ENCODE measurements around the gene PALM. TPM values are rescaled to one million over a fixed set of nuclear protein-coding genes. Genes with fewer than 3 reads are reported as not detected.

The PALM gene
- polyA plus RNA-seq, 2 of the 4 experiments (the other 2 are of a cell fraction): 3.0 to 15.7 TPM

DNA sequence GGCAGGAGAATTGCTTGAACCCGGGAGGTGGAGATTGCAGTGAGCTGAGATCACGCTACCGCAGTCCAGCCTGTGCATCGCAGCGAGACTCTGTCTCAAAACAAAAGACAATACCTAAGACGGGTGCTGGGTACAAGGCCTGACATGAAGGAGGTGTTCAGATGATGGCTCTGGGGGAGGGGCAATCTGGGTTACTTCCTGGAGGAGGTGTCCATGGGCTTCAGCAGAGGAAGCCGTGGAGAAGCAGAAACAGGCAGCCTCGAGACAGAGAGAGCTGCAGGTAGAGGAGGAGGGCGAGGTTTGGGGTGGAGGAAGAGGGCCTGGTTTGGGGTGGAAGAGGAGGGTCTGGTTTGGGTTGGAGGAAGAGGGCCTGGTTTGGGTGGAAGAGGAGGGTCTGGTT is 45.8 kb downstream of the PALM start:
- TF ChIP-seq ZFP36 (IDR thresholded peaks at IDR 0.05; ENCODE audit: borderline replicate concordance, partially characterized antibody) (peak; percentile 83), MAX (IDR thresholded peaks at IDR 0.05) (no peak)
- Histone ChIP-seq H3K4me2 (peak overlapping the region; percentile 94), H3K9me3 (peaks cover 32% of the 10 kb centered on the region), H3K27ac (peak overlapping the region; percentile 99 to 100), H3K4me1 (peaks cover 33% of the 10 kb centered on the region), H3K4me3 (0 out of 3 replicates have a peak overlapping the region, but pooled peaks have one; percentile 13)
- DNase-seq (ENCODE audit: low read depth in 1 of 2, low spot score in 1 of 2): no peak
- ChIA-PET CTCF (no interaction called here), POLR2A (no interaction called here)
- FAIRE-seq: no peak
- no peak for ATAC-seq
- WGBS (ENCODE audit: missing lambda C conversion rate): 85% methylated on average over 9 of the region's 9 CpGs

- Histone ChIP-seq H3K4me2 (peak overlapping the region; percentile 94), H3K9me3 (peaks cover 32% of the 10 kb centered on the region), H3K4me3 (no peak overlapping the region), H3K4me1 (peaks cover 28% of the 10 kb centered on the region), H3K27ac (peak overlapping the region; percentile 99 to 100; a peak in 5 of 6 replicates)
- TF ChIP-seq MYC (IDR thresholded peaks at IDR 0.05; ENCODE audit: borderline replicate concordance, low read length) (no peak), MAZ (IDR thresholded peaks at IDR 0.05; ENCODE audit: borderline replicate concordance, low read depth, low read length) (no peak)
- POLR2A ChIA-PET: no interaction called here
- WGBS (ENCODE audit: missing lambda C conversion rate): 96% methylated on average over 12 of the region's 15 CpGs
- CTCF ChIA-PET: interaction anchor here (0.5 to 0.7 kb wide), 2 partner anchors 32 to 101 kb away, joined by 3 to 4 read pairs; no protein-coding TSS in a partner anchor
- FAIRE-seq (no peak), ATAC-seq (no peak), DNase-seq (ENCODE audit: low read depth in 1 of 2, low spot score in 1 of 2) (no peak)
Measured at GRCh38 chr19:755063-755462, 46.3 kb downstream of the PALM start.

GRCh38 chr19:756236-756635 is 47.5 kb downstream of the PALM start:
- FAIRE-seq (no peak), ATAC-seq (no peak), DNase-seq (ENCODE audit: low read depth in 1 of 2, low spot score in 1 of 2) (peak; percentile 54 to 77)
- peak overlapping the region in 1 of 2 experiments; percentile 99; a peak in 3 of 6 replicates for H3K27ac ChIP-seq
- peaks cover 21% of the 10 kb centered on the region for H3K4me1 ChIP-seq
- no peak overlapping the region for H3K4me2 ChIP-seq
- H3K4me3 ChIP-seq: no peak overlapping the region
- peaks cover 32% of the 10 kb centered on the region for H3K9me3 ChIP-seq
- ChIA-PET CTCF (interaction anchor here (0.6 kb wide), 1 partner anchor 50 kb away, joined by 7 read pairs; no protein-coding TSS in a partner anchor), POLR2A (no interaction called here)
- TF ChIP-seq RNF2 (IDR thresholded peaks at IDR 0.05; ENCODE audit: borderline replicate concordance, low read depth) (no peak), NR3C1 (IDR thresholded peaks at IDR 0.05) (no peak), ZNF302 (CRISPR knock-in tag; IDR thresholded peaks at IDR 0.05) (no peak), KDM1A (IDR thresholded peaks at IDR 0.05; ENCODE audit: low read depth) (no peak), KDM5A (IDR thresholded peaks at IDR 0.05) (no peak), PBX3 (IDR thresholded peaks at IDR 0.05) (no peak), POLR2AphosphoS2 (conservative IDR thresholded peaks at IDR 0.05; ENCODE audit: low read length) (0 out of 2 replicates have a peak, but pooled peaks have one; percentile 14), FOSL2 (IDR thresholded peaks at IDR 0.05) (no peak), FOSL2 (CRISPR knock-in tag; IDR thresholded peaks at IDR 0.05) (peak; percentile 68), ZFP36 (IDR thresholded peaks at IDR 0.05; ENCODE audit: borderline replicate concordance, partially characterized antibody) (no peak), RCOR1 (IDR thresholded peaks at IDR 0.05; ENCODE audit: low read depth, low read length) (no peak)
- TF ChIP-seq, protein P1, sequence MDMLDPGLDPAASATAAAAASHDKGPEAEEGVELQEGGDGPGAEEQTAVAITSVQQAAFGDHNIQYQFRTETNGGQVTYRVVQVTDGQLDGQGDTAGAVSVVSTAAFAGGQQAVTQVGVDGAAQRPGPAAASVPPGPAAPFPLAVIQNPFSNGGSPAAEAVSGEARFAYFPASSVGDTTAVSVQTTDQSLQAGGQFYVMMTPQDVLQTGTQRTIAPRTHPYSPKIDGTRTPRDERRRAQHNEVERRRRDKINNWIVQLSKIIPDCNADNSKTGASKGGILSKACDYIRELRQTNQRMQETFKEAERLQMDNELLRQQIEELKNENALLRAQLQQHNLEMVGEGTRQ (IDR thresholded peaks at IDR 0.05): peak; percentile 72

DNA sequence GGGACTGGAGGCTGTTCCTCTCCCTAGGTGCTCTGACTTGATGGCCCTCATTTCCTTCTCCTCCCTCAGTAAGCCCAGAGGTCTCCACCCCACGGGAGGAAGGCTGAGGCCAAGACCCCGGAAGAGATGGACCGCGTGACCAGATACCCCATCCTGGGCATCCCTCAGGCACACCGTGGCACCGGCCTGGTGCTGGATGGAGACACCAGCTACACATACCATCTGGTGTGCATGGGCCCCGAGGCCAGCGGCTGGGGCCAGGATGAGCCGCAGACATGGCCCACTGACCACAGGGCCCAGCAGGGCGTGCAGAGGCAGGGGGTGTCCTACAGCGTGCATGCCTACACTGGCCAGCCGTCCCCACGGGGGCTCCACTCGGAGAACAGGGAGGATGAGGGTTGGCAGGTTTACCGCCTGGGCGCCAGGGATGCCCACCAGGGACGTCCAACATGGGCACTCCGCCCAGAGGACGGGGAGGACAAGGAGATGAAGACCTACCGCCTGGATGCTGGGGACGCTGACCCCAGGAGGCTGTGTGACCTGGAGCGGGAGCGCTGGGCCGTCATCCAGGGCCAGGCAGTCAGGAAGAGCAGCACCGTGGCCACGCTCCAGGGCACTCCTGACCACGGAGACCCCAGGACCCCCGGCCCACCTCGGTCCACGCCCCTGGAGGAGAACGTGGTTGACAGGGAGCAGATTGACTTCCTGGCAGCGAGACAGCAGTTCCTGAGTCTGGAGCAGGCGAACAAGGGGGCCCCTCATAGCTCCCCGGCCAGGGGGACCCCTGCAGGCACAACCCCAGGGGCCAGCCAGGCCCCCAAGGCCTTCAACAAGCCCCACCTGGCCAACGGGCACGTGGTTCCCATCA is 48.3 kb downstream of the PALM start:
- peaks cover 21% of the 10 kb centered on the region for H3K4me1 ChIP-seq
- no peak for DNase-seq (ENCODE audit: low read depth in 1 of 2, low spot score in 1 of 2)
- no peak for ATAC-seq
- H3K9me3 ChIP-seq: peaks cover 32% of the 10 kb centered on the region
- no peak overlapping the region for H3K4me3 ChIP-seq
- 94% methylated on average over 22 of the region's 36 CpGs for WGBS (ENCODE audit: missing lambda C conversion rate)
- H3K4me2 ChIP-seq: no peak overlapping the region
- POLR2A ChIA-PET: no interaction called here
- TF ChIP-seq NR3C1 (IDR thresholded peaks at IDR 0.05): no peak
- TF ChIP-seq, protein P1 (IDR thresholded peaks at IDR 0.05): no peak
- TF ChIP-seq POLR2A (IDR thresholded peaks at IDR 0.05; ENCODE audit: low read length): no peak
- no peak for TF ChIP-seq HMGXB4 (CRISPR knock-in tag; IDR thresholded peaks at IDR 0.05; ENCODE audit: borderline replicate concordance)
- no peak for TF ChIP-seq HDAC2 (IDR thresholded peaks at IDR 0.05)
- no peak for TF ChIP-seq RFX5 (IDR thresholded peaks at IDR 0.05)
- TF ChIP-seq MAFK (IDR thresholded peaks at IDR 0.05; ENCODE audit: partially characterized antibody): no peak
- TF ChIP-seq KDM5A (IDR thresholded peaks at IDR 0.05): no peak
- TF ChIP-seq HOXB13 (CRISPR knock-in tag; IDR thresholded peaks at IDR 0.05; ENCODE audit: low read depth): no peak
- no peak for TF ChIP-seq BCL3 (IDR thresholded peaks at IDR 0.05)
- TF ChIP-seq FOSL2 (IDR thresholded peaks at IDR 0.05): no peak
- no peak for TF ChIP-seq FOSL2 (CRISPR knock-in tag; IDR thresholded peaks at IDR 0.05)
- CTCF ChIA-PET: no interaction called here
- H3K27ac ChIP-seq: peak overlapping the region in 1 of 2 experiments; percentile 4; a peak in 1 of 6 replicates
- FAIRE-seq: no peak

All from A549 (cell line).